ENCODE results near the gene KREMEN2.

Gene KREMEN2

GRCh38 chr16:2977440-2977839 lies 13.4 kb downstream of the KREMEN2 start:
- DNase-seq (ENCODE audit: low read depth): no peak

DNA sequence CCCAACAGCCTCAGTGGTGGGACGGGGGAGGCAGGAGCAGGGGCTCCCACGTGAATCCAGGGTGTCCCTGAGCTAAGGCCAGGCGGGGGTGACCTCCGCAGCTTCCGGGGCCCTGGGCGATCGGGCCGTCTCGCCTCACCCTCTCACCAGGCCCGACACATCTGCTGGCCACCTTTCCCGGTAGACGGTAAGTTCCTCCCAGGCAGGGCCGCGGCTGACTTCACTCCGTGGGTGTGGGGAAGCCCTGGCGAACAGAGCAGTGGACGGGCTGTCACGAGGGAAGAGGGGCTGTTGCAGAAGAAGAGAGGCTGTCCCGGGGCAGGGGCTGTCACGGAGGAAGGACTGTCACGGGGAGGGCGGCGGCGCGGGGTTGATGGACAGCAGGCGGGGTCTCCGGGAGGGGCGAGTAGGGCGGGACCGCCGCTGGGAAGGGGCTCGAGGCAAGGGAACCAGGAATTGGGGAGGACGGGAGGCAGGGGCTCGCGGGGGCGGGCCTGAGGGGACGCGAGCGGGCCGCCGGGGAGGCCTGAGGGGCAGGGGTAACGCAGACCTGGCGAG lies 15.7 kb downstream of the KREMEN2 start:
- no peak for DNase-seq (ENCODE audit: low read depth)

- DNase-seq (ENCODE audit: low read depth): peak; percentile 75
Measured at GRCh38 chr16:2980227-2981176, 16.4 kb downstream of the KREMEN2 start, which contains the start of gene PKMYT1. PKMYT1 (minus strand) TSS chr16:2980446; CDS start chr16:2979657, 789 bp downstream.

GRCh38 chr16:2981177-2981898 lies 17.3 kb downstream of the KREMEN2 start:
- no peak for DNase-seq (ENCODE audit: low read depth)

DNA sequence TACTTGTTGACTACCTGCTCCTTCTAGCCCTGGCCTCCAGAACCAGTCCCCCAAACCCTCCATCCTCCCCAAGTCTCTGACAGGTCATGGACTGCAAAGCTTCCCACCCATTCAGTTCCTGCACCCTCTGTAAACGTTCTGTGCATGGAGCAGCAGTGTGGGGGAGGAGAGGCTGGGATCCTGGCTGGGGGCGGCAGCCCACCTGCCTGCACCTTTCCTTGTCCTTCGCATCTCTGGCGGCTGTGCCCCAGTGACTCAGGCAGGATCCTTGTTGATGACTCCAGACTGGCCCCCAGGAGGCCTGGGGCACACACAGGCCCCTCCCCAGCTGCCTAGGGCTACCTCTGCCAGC lies 17.8 kb downstream of the KREMEN2 start:
- no peak for DNase-seq (ENCODE audit: low read depth)

- no peak for DNase-seq (ENCODE audit: low read depth)
Measured at GRCh38 chr16:2982402-2982801, 18.3 kb downstream of the KREMEN2 start.

GRCh38 chr16:2983706-2984136 lies 19.6 kb downstream of the KREMEN2 start:
- peak; percentile 59 for DNase-seq (ENCODE audit: low read depth)

- DNase-seq (ENCODE audit: low read depth): no peak
Measured at GRCh38 chr16:2985462-2985861, 21.4 kb downstream of the KREMEN2 start.

DNA sequence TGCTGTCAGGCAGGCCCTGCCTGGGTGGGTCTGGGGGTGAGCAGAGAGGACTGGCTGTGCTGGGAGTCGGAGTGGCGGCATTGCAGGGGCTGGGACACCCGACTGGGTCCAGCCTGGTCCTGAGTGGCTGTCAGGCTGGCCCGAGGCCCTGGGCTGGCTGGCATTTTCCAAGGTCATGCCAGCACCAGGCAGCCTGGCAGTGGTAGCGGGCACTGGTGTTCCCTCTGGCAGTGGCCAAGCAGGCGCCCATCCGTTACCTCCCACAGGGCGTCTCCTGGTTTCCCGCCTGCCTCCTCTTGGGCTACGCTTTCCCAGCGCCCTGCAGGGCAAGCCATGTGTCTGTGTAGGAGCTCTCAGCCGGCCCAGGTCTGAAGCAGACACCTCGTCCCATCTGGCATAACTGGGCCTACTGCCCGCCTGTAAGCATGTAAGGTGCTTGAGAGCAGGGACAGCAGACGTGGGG lies 21.8 kb downstream of the KREMEN2 start:
- DNase-seq (ENCODE audit: low read depth): no peak

DNA sequence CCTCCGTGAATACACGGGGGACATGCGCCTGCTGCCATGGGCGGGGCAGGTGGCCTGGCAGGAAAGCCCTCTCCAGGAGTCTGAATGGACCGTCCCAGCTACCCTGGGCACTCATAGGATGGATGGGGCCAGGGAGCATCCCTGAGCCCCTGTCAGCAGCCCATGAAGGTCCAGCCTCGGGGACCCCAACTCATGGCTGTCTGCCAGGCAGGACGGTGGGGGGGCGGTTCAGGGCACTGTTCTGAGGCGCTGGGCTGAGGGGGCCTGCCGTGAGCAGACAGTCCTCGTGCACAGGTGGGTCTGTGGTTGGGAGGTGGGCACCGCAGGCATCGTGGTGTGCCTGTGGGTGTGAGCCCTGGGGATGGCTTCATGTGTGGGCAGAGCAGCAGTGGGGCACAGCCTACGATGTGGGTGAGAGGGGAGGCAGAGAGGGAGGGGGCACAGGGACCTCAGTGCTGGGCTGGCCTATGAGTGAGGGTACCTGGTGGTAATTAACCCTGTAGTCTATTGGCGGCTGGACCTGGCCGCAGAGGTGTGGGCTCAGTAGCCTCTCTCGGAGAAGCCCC lies 22.6 kb downstream of the KREMEN2 start:
- DNase-seq (ENCODE audit: low read depth): no peak

DNA sequence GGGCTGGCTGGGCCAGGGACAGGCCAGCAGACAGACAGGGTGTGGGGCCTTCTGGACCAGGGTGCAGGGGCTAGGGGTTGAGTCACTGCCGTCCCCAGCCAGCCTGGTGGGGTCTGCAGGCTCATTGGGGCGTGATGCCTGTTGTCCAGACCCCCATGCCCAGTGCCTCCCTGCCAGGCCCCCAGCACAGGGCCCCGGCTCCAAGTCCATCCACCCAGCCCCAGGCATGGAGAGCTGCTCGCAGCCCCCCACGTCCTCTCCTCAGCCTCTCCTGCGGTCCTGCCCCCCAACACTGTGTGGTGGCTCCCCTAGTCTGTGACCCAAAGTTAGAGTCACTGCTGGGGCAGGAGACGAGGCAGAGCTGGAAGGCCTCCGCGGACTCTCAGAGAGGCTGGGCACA lies 23.2 kb downstream of the KREMEN2 start:
- DNase-seq (ENCODE audit: low read depth): no peak

GRCh38 chr16:2987833-2988232 lies 23.8 kb downstream of the KREMEN2 start:
- no peak for DNase-seq (ENCODE audit: low read depth)

DNA sequence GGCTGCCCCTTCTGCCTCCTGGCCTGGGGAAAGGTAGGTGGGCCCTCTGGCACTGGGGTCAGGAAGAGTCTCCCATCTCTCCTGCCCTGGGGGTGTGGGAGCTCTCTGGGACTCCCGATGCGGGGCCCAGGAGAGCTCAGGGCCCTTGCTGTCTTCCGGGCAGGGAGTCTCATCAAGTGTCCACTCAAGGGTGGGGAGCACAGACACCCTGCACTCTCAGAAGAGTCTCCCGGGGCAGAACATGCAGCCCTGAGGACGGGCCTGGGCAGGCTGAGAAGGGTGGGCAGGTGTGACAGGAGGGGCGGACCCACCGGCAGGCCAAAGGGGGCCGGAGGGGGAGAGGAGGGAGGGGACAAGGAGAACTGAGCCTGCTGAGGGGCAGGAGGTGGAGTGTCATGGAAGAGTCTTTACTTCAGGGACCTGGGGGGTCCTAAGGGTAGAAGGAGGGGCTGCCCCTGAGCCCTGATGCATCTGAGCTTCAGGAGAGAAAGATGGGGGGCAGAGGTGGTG lies 24.6 kb downstream of the KREMEN2 start:
- DNase-seq (ENCODE audit: low read depth): no peak

GRCh38 chr16:2990891-2991290 lies 26.8 kb downstream of the KREMEN2 start:
- no peak for DNase-seq (ENCODE audit: low read depth)

DNA sequence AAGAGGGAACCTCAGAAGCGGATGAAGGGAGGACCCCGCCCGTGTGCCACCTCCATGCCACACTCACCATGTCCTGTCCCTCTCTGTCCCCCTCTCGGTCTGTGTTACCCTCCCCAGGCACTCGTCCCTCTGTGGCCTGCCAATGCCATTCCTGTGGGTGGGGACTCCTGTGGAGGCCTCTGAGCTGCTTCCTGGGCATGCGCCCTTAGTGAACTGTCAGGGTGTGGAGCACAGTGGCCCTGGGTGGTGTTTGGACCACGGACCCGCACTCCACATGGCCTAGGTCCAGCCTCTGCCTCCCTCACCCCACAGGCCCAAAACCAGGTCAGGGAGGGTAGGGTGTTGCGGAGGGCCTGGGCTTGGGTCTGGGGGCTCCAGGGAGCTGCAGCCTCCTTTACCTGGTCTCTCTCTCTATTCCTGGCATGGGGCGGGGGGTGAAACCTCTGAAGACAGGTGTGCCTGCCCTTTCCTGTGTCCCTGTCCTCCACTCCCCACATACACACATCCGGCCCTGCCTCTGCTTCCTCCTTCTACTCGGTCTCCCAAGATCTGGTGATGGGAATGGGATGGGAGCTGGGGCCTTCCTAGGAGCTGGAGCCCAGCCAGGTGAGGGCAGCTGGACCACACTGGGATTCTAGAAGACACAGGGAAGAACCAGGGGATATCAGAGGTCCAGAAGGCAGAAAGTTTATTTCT lies 27.6 kb downstream of the KREMEN2 start:
- DNase-seq (ENCODE audit: low read depth): no peak

DNA sequence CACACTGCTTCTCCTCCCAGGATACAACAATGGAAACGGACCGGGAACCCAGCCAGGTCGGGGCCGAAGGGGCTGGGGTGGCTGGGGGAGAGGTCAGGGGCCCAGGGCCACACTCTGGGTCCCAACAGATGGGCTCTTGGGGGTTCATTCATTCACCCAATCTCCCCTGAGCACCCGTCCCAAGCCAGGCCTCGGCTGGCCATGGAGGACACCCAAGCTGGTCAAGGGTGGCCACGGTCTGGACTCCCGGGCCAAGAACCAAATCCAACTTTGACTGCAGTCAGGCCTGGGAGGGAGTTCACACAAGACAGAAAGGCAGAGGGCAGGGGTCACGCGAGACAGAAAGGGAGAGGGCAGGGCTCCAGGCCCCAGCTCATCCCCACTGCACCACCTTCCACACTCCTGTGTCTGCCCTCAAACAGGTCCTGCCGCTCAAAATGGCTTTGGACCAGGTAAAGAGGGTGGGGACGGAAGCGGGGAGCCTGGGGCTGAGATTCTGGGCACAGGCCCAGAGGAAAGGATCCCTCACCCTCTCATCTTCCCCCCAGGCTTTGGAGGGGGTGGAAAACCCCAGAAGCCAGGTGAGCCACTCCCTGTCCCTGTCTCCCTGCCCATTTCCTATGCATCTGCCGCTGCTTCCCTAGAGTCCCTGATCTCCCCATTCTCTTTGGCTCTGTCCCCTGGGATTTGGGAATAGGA lies 28.5 kb downstream of the KREMEN2 start:
- DNase-seq (ENCODE audit: low read depth): no peak

DNA sequence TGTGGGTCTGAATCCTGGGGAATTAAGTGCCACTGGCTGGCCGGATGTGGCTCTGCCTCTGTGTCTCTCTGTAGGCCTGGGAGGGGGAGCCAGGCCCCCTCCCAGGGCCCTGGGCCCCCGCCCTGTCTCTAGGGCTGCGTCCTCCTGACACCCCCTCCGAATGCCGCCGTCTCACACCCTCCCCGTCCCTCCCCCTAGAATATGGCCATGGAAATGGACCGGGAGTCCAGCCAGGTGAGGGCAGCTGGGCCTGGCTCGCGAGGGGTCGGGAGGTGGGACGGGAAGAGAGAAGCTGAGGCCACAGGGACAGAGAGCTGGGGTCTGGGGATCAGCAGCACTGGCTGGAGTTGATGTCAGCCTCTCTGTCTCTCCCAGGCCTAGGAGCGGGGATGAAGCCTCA lies 32.2 kb downstream of the KREMEN2 start:
- no peak for DNase-seq (ENCODE audit: low read depth)

- no peak for DNase-seq (ENCODE audit: low read depth)
Measured at GRCh38 chr16:2999929-3000328, 35.9 kb downstream of the KREMEN2 start.

- DNase-seq (ENCODE audit: low read depth): no peak
Measured at GRCh38 chr16:3000540-3000939, 36.5 kb downstream of the KREMEN2 start.

DNA sequence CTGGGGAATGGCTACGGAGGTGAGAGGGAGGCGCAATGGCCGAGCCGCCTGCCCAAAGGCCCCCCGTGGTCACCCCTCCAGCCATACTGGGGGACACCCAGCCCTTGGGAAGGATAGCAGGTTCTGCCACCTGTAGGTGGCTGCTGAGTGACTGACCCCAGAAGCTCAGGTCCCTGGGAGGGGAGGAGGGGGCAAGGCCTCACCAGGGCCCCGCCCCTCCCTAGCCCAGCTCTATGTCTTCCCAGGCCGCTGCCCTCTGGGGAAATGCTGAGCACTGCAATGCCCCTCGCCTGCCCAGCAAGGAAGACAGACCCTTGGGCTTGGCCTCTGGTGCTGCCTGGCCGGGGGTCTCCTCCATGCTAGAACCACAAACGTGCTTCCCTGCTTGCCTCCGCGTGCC lies 37.2 kb downstream of the KREMEN2 start:
- DNase-seq (ENCODE audit: low read depth): no peak

All from GM04504 (cell line).